Measurements from ENCODE around the gene INTS15. TPM values are rescaled to one million over a fixed set of nuclear protein-coding genes. Genes with fewer than 3 reads are reported as not detected.

Gene INTS15
- total RNA-seq, 6 experiments from 2014 or later = 10.2 to 16.6 (median 14.0) TPM

DNA sequence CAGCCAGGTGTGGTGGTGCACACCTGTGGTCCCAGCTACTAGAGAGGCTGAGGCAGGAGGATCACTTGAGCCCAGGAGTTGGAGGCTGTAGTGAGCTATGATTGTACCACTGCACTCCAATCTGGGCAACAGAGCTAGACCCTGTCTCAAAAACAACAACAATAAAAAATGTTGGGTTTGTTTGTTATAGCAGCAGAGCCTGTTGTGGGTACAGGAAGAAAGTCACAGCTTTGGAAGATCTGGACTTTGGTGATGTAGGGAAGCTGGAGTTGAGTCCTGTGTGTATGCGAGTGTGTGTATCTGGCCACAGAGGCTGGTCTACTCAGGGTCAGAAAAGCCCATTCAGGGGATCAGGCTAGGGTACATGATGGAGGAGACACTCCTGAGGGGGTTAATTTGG lies 42.4 kb upstream of the INTS15 start:
- TF ChIP-seq CTCF (IDR thresholded peaks at IDR 0.05) = no peak
- no peaks in the 10 kb centered on the region for H3K27me3 ChIP-seq
- H3K9me3 ChIP-seq = no peaks in the 10 kb centered on the region
- WGBS (ENCODE audit: insufficient coverage, low coverage, low lambda C conversion rate, missing lambda C conversion rate) = no CpG with 5 or more reads among the region's 1 CpG
- no peak for DNase-seq
- no peaks in the 10 kb centered on the region for H3K4me1 ChIP-seq
- no peak for ATAC-seq
- intact Hi-C loops (cut with DNase I) = no loop called here
- H3K4me3 ChIP-seq = no peak overlapping the region
- H3K27ac ChIP-seq = no peak overlapping the region
- H3K36me3 ChIP-seq = no peaks in the 10 kb centered on the region

DNA sequence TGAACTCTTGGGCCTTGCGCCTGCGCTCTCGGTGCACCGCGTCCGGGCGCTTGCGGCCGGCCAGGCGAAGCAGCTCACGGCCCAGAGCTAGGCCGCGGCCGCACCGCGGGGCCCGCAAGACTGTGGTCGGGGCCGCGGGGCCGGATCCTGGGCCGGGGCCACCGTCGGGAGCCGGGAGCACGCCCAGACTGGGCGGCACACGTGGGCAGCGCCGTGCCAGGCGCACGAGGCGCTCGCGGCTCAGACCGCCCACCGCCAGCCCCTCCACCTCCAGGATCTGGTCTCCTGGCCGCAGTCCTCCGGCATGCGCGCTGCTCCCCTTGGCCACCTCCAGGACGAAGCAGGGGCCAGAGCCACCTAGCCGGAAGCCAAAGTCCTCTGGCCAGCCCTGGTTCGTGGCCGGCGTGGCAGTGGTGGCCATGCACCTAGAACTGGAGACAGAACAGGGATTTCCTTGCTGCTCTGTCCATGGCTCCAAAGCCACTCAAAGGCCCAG lies 38.8 kb upstream of the INTS15 start, which contains the start of gene GRID2IP:
Gene GRID2IP (minus strand): TSS at position 446 of the 496 bp plus-strand sequence. CDS start 25 bp downstream, at position 421.
- H3K27me3 ChIP-seq = no peaks in the 10 kb centered on the region
- H3K4me3 ChIP-seq = no peak within 1 kb of the TSS
- H3K4me1 ChIP-seq = no peaks in the 10 kb centered on the region
- H3K9me3 ChIP-seq = no peaks in the 10 kb centered on the region
- intact Hi-C loops (cut with DNase I) = no loop called here
- ATAC-seq (peak in 1 of 4 donors; percentile 36), DNase-seq (no peak)
- H3K27ac ChIP-seq = no peak within 1 kb of the TSS
- no peaks in the 10 kb centered on the region for H3K36me3 ChIP-seq
- WGBS (ENCODE audit: insufficient coverage, low coverage, low lambda C conversion rate, missing lambda C conversion rate) = no CpG with 5 or more reads among the region's 46 CpGs
- TF ChIP-seq CTCF (IDR thresholded peaks at IDR 0.05) (no peak), POLR2A (IDR thresholded peaks at IDR 0.05) (no peak)

DNA sequence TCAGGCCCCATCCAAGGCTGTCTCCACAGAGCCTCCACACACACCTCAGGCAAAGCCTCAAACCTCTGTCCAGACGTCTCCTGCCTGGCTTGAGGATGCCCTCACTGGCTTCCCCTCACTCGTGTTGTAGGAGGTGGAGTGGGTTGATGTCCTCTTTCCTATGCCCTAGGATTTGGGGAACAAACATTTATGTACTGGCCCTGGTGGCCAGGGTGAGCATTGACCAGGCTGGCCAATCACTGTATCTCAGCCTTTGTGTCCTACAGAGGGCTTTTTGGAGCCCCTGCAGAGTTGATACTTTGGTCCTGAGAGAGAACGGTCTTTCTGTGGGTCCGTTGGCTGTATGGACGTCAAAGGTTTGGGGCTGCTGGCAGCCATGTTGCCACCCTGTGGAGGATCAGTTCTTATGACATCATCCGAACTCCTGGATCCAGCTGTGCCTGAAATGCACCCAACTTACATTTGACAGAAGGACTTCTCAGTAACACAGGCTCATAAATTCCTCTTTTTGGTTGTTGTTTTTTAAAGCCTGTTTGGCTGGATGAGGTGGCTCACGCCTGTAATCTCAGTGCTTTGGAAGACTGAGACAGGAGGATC lies 36.3 kb upstream of the INTS15 start:
- intact Hi-C loops (cut with DNase I) = no loop called here
- no peaks in the 10 kb centered on the region for H3K4me1 ChIP-seq
- H3K9me3 ChIP-seq = no peaks in the 10 kb centered on the region
- DNase-seq = no peak
- 73% methylated on average over 1 of the region's 7 CpGs for WGBS (ENCODE audit: insufficient coverage, low coverage, low lambda C conversion rate, missing lambda C conversion rate)
- no peak for TF ChIP-seq POLR2A (IDR thresholded peaks at IDR 0.05)
- TF ChIP-seq CTCF (IDR thresholded peaks at IDR 0.05) = no peak
- H3K27ac ChIP-seq = no peak overlapping the region
- H3K36me3 ChIP-seq = no peaks in the 10 kb centered on the region
- no peaks in the 10 kb centered on the region for H3K27me3 ChIP-seq
- no peak for ATAC-seq
- H3K4me3 ChIP-seq = no peak overlapping the region

DNA sequence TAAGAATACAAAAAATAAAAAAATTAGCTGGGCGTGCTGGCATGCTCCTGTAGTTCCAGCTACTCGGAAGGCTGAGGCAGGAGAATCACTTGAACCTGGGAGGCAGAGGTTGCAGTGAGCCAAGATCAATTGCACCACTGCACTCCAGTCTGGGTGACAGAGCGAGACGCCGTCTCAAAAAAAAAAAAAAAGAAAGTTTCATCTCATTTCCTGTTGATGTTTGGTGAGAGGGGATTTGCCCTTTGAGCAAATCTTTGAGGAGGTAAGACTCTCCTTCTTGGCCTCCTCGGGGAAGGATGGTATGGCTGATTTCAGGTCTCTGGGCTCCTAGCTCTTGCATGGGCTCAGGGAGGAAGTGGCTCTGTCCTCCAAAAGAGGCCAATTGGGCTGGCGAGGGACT lies 35.0 kb upstream of the INTS15 start:
- Histone ChIP-seq H3K27me3 (no peaks in the 10 kb centered on the region), H3K36me3 (no peaks in the 10 kb centered on the region), H3K4me3 (no peak overlapping the region), H3K9me3 (no peaks in the 10 kb centered on the region), H3K27ac (no peak overlapping the region), H3K4me1 (no peaks in the 10 kb centered on the region)
- WGBS (ENCODE audit: insufficient coverage, low coverage, low lambda C conversion rate, missing lambda C conversion rate) = 67% methylated on average over 7 of the region's 7 CpGs
- no peak for ATAC-seq
- TF ChIP-seq CTCF (IDR thresholded peaks at IDR 0.05) (no peak), POLR2A (IDR thresholded peaks at IDR 0.05) (no peak)
- intact Hi-C loops (cut with DNase I) = no loop called here
- DNase-seq = no peak
